Fibroblast of upper back skin (primary cell): Measurements from ENCODE around the gene MAPKAP1.
A peak's percentile ranks its signal among the peaks of the same experiment; 100 is the strongest.

ENCODE experiments used
- DNase-seq: peaks from one replicate; pipeline ENCODE4 v3.0.0-alpha.2; 2013

The MAPKAP1 gene

DNA sequence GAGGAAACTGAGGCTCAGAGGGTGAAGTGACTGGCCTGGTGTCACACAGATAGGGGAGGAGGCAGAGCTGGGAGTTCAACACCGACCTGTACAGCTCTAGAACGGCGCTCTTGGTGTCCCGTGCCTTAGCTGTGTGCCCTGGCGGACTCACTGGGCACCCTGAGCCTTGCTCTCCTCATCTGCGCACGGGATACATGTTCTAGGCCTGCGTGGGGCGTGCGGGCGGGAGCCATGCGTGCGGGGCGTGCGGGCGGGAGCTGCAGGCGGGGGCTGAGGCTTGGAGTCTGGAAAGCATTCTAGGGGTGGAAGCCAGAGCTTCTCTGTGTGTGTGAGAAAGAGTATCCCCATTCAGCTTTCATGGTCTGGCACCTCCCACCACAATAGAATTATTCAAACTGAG lies 280.1 kb downstream of the MAPKAP1 start:
- no peak for DNase-seq

- DNase-seq = no peak
These were observed 281.0 kb downstream of the MAPKAP1 start for GRCh38 chr9:125425901-125426515.

DNA sequence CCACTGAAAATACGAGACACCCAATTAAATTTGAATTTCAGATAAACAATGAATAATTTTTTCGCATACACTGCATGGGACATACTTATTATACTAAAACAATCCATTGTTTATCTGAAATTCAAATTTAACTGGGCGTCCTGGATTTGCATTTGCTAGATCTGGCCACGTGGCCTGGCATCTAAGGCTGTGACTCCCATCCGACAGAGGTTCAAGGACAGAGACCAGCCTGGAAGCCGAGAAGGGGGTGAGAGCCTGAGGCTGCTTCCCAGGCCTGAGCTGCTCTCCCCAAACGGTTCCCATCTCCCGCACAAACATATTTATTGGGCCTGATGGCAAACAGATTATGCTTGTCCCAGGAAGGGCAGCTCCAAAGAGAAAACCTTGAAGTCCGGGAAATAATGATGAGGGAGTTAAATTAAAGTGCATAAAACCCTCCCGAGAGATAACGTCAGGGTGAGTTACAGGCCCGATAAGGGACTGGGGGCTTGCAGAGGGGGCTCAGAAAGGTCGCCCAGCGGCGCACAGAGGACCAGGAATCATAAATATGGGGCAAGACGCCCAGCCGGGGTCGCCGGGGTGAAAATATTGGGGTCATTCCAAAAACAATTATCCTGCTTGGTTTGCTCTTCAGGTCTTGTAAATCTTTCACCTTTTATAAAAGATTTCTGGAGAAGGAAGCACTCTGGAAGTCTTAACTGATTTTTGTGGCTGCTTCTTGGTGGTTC lies 281.7 kb downstream of the MAPKAP1 start:
- DNase-seq = no peak

GRCh38 chr9:125423964-125424363 lies 283.0 kb downstream of the MAPKAP1 start:
- DNase-seq = no peak

- no peak for DNase-seq
These were observed 284.2 kb downstream of the MAPKAP1 start for GRCh38 chr9:125422853-125423252.

GRCh38 chr9:125421591-125422181 lies 285.3 kb downstream of the MAPKAP1 start:
- DNase-seq = no peak

GRCh38 chr9:125421166-125421565 lies 285.8 kb downstream of the MAPKAP1 start:
- no peak for DNase-seq

DNA sequence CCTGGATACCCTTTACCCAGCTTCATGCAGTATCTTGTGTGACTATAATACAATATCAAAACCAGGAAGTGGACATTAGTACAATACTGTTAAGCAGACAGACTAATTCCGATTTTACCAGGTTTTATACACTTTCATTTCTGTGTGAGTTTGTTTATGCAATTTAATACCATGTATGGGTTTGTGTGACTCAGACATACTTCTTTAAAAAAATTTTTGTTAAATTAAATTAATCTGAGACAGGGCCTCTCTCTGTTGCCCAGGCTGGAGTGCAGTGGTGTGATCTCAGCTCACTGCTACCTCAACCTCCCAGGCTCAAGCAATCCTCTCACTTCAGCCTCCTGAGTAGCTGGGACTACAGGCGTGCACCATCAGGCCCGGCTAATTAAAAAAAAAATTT lies 288.6 kb downstream of the MAPKAP1 start:
- no peak for DNase-seq

- no peak for DNase-seq
These were observed 290.5 kb downstream of the MAPKAP1 start for GRCh38 chr9:125416517-125416916.

DNA sequence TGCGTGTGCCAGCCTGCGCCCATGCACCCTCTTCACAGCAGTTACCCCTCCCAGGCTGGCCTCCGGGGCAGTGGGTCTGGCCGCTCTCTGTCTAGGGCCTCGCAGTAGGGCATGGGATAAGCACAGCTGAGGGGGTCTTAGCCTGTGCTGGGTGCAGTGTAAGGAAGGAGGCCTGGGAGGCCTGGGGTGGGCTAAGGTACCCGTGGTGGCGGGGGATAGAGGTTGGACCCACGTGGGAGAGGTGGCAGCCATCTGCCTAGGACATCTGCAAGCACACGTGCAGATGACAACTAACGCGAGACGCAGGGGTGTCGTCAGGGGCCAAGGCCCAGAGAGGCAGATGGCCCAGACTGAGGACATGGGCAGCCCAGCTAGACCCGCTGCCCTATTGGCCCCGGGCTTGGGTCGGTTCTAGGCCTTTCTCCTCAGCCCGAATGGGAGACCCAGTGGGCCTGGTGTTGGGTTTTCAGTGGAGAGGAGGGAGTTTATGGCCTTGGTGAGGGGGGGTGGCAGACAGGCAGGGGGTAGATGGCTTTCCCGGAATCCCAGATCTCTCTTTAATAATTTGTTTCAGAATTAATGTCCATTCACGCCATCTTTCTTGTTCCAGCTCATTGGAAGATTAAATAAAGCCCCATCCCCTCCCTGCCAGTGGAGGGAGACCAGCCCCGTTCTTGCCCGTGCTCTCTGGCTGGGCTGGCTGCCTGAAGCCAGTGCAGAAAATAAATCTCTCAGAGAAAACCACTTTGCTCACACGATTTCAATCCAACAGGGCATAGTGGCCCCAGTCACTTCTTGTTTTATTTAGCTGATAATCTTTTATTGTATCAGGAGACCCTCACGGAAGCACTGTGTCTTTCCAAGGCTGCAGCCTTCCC lies 291.2 kb downstream of the MAPKAP1 start:
- DNase-seq = no peak

GRCh38 chr9:125413579-125413978 lies 293.4 kb downstream of the MAPKAP1 start:
- DNase-seq = no peak

- DNase-seq = no peak
These were observed 294.8 kb downstream of the MAPKAP1 start for GRCh38 chr9:125412166-125412565.

DNA sequence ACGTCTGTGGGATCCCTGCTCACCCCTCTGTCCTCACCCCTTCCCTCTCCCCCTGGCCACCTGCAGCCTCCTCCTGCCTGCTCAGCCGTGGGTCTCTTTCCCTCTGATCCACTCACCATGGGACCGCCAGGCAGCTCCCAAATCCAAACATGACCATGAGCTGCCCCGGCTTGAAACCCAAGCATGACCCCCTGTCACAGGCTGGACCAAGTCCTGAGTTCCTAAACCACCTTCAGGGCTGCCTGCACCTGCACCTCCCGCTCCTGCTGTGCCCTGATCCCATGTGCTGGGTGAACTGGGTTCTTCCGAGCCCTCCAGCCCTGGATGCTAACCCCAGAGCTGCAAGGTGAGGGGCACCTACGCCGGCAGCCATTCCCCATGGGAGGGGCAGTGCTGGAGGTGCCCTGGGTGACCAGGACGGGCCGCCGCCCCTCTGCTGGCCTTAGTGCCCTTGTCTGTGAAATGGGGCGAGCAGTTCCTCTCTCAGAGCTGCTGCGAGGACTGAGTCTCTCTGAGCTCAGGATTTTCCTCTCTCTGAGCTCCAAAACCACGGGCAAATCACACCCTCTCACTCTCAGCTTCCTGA lies 295.7 kb downstream of the MAPKAP1 start:
- no peak for DNase-seq

DNA sequence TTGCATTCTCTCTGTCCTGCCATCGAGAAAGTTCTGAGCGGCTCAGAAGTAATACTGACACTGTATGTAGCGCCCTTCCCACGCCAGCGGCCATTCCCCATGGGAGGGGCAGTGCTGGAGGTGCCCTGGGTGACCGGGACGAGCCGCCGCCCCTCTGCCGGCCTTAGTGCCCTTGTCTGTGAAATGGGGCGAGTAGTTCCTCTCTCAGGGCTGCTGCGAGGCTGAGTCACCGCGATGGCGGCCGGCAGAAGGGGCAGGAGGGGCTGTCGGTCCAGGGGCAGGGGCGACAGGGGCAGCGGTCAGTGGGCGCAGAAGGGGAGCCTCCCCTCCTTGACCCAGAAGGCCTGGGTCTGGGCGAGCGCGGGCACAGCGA lies 296.5 kb downstream of the MAPKAP1 start:
- no peak for DNase-seq

- peak; percentile 50 for DNase-seq
These were observed 297.1 kb downstream of the MAPKAP1 start for GRCh38 chr9:125409637-125410521.

DNA sequence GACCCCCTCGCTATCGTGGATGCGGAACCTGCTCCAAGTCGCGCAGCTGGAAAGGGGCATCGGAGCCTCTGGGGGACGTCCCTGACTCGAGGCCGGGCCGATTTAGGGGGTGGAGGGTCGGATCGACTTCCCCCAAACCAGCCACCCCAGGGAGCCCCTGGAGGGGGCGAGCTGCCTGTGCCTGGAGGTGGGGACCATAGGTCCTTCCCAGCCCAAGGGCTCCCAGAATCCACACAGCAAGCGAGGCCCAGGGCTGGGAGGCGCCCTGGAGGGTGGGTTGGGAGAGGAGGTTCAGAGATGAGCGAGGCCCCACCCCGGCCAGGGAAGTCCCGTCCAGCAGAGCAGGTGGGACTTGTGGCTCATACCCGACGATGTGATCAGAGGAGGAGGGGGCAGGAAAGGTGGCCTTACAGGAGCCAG lies 297.8 kb downstream of the MAPKAP1 start:
- no peak for DNase-seq

DNA sequence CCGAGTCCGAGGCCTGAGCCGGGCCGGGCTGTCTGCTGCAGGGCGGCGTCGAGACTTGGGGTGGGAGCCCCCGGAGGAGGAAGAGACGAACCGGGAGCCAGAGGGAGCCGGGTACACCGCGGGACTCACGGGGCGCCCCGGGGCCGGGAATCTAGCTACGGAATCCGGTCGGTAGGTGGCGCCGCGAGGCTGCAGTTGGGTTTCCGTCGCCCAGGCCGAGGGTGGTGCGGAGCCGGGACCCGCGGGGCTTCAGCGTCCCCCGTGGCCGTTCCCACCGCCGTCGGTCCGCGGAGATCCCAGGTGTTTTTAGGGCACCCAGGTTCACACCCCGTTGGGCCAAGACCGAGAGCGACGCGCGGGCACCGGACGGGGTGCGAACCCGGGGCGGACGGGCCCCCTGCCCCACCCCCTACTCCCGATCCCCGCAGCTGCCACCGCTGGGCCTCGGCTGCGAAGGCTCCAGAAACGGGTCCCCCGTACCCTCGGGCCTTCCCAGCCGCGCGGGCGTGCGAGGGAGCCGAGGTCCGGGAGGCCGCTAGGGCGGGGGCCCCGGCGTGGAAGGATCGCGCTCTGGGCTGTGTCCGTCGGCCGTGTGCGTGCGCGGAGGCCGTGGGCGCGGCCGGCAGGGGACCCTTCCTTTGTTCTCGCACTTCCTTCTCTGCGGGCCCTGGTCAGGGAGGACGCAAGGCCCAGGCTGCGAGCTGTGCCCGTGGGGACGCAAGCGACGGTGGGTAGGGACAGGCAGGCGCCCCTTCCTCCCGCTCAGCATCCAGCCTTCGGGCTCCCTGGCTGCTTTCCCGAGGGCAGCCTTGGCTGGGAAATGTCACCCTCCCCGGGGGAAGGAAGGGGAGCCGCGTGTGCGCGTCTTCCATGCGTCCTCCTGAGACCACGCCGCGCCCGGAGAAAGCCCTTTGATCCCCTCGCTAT lies 298.8 kb downstream of the MAPKAP1 start:
- DNase-seq = peak; percentile 73

- DNase-seq = no peak
These were observed 299.5 kb downstream of the MAPKAP1 start for GRCh38 chr9:125407432-125407973.

- no peak for DNase-seq
These were observed 300.3 kb downstream of the MAPKAP1 start for GRCh38 chr9:125406810-125407087.

- no peak for DNase-seq
These were observed 300.8 kb downstream of the MAPKAP1 start for GRCh38 chr9:125405938-125406809.
